NCI-H226 (cell line): ENCODE measurements around the gene ATG7.
"Not testable (repeated sequence)": the region's sequence is repeated elsewhere in the genome, so short reads cannot be mapped to it uniquely, and the experiment has no call there.

Source experiments
- DNase-seq: peaks from one replicate; pipeline ENCODE4 v3.0.0-alpha.2; 2015

ATG7 gene

GRCh38 chr3:11392014-11392859 is 120.0 kb downstream of the ATG7 start:
- DNase-seq: peak; percentile 54

- DNase-seq: no peak
Measured at GRCh38 chr3:11392860-11393114, 120.6 kb downstream of the ATG7 start.

GRCh38 chr3:11393401-11393800 is 121.2 kb downstream of the ATG7 start:
- DNase-seq: no peak

DNA sequence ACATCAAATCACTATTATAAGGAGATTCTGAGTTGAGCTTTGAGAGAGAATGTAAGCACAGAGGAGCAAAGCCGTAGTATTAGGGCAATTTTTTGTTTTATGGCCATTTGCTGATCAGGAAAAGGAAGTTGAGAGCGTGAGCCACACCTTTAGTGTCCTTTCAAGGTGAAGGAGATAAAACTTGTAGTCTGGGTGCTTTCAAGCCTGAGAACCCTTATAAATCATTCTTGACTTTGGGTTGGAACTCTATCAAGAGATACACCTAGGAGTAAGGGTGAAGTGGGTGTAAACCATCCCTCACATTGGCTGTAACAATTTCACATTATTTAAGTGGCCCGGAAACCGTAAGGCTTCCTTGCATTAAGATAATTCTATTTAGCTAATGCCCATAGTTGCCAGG is 122.2 kb downstream of the ATG7 start:
- no peak for DNase-seq

- DNase-seq: no peak
Measured at GRCh38 chr3:11400213-11400612, 128.0 kb downstream of the ATG7 start.

GRCh38 chr3:11401434-11401833 is 129.2 kb downstream of the ATG7 start:
- DNase-seq: no peak

DNA sequence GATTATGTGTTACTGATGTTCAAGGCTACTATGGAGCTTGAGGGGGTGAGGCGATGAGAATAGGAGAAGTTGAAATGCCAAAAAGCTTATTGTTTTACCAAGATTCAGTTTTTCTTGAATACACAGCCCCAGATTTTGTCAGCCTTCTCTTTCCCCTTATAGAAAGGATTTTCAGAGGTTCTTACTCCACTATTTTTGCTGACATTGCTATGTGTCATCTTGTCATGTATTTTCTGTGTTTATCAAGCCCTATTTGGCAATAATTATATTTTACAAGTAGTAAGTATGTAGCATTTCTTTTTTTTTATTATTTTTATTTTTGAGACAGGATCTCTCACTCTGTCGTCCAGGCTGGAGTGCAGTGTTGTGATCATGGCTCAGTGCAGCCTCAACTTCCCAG is 133.1 kb downstream of the ATG7 start:
- no peak for DNase-seq

GRCh38 chr3:11407644-11408043 is 135.4 kb downstream of the ATG7 start:
- no peak for DNase-seq

DNA sequence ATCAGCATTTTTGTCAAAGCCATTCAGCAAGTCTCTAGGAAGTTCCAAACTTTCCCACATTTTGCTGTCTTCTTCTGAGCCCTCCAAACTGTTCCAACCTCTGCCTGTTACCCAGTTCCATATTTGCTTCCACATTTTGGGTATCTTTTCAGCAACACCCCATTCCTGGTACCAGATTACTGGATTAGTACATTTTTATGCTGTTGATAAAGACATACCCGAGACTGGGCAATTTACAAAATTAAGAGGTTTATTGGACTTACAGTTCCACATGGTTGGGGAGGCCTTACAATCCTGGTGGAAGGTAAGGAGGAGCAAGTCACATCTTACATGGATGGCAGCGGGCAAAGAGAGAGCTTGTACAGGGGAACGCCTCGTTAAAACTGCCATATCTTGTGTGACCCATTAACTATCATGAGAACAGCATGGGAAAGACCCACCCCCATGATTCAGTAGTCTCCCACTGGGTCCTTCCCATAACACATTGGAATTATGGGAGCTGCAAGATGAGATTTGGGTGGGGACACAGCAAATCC is 136.2 kb downstream of the ATG7 start:
- DNase-seq: not testable (repeated sequence)

DNA sequence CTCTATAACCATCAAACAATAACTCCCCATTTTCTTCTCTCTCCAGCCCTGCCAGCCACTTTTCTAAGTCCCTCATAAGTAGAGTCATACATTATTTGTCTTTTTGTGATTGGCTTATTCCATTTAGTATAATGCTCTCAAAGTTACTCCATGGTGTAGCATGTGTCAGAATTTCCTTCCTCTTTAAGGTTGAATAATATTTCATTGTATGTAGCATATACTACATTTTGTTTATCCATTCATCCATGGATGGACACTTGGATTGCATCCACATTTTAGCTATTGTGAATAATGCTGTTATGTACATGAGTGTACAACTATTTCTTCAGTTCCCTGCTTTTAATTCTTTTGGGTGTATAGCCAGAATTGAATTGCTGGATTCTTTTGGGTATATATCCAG is 138.4 kb downstream of the ATG7 start:
- DNase-seq: no peak

GRCh38 chr3:11411956-11412355 is 139.8 kb downstream of the ATG7 start:
- DNase-seq: no peak

- DNase-seq: no peak
Measured at GRCh38 chr3:11413071-11413470, 140.9 kb downstream of the ATG7 start.

DNA sequence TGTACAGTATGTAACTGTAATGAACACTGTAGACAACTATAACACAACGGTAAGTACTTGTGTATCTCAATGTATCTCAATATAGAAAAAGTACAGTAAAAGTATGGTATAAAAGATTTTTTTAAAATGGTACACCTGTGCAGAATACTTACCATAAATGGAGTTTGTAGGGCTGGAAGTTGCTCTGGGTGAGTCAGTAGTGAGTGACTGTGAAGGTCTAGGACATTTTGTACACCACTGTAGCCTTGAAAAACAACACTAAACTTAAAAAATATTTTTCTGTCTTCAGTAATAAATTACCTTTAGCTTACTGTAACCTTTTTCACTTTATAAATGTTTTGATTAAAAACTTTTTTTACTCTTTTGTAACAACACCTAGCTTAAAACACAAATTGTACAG is 142.9 kb downstream of the ATG7 start:
- DNase-seq: no peak

- no peak for DNase-seq
Measured at GRCh38 chr3:11420066-11420465, 147.9 kb downstream of the ATG7 start.

- DNase-seq: no peak
Measured at GRCh38 chr3:11422291-11422690, 150.1 kb downstream of the ATG7 start.

DNA sequence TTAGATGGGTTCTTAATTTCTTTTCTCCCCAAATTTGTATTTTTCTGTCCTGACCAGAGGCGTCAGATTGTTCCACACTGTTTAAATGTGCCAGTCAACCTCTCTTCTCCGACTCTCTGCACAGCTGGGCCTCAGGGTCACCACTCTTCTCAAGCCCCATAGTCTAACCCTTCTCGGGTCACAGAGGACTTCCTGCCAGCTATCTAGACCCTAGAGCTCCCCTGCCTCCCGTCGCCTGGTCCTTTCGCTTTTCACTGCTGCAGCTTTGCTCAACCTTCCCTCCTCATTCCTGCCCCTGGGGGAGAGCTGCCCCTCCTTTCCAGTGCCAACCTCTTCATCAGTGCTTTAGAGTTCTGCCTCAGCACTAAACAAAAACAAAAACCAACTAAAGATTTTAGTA is 151.7 kb downstream of the ATG7 start:
- no peak for DNase-seq

- no peak for DNase-seq
Measured at GRCh38 chr3:11424277-11424676, 152.1 kb downstream of the ATG7 start.

- no peak for DNase-seq
Measured at GRCh38 chr3:11430207-11430606, 158.0 kb downstream of the ATG7 start.

GRCh38 chr3:11430624-11431023 is 158.4 kb downstream of the ATG7 start:
- DNase-seq: no peak

GRCh38 chr3:11431319-11431718 is 159.1 kb downstream of the ATG7 start:
- no peak for DNase-seq

DNA sequence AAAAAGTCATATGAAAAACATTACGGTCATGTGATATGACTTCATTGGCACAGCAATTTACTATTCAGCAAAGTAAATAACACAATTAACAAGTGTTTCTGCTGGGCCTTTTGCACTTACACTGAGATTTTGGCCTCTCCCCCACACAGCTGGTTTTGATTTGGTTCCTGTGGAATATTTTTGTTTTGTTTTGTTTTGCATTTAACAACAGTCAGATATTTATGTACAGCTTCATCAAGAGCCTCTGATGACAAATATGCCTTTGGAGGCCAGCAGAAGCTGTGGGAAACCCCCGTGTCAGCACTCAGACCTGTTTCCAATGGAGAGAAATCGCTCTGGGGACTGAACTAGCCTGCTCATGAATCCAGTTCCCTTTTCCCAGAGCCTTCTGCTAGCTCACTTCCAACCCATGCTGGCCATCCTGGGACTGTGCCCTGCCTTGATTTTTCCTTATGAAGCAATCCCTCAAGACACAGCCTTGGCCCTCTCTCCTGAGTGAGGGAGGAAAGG is 161.9 kb downstream of the ATG7 start:
- DNase-seq: no peak

GRCh38 chr3:11434563-11435096 is 162.4 kb downstream of the ATG7 start:
- no peak for DNase-seq

- no peak for DNase-seq
Measured at GRCh38 chr3:11435440-11436165, 163.4 kb downstream of the ATG7 start.

- DNase-seq: no peak
Measured at GRCh38 chr3:11436775-11437174, 164.6 kb downstream of the ATG7 start.
